Sigmoid colon (tissue), 4 donors: Measurements from ENCODE around the gene ATXN7L2.

Experiments used
- CTCF ChIP-seq, 4 experiments: fragments of 450-650 bp in 3 of 4; fragments of 200-600 bp in 1 of 4; IDR thresholded peaks; one replicate each; pipeline ENCODE4 v1.5.1; 2016 to 2019; ENCODE audit warnings: antibody characterized with exemption in 4 of 4, mild to moderate bottlenecking in 3 of 4, moderate library complexity in 2 of 4
- EP300 ChIP-seq, 4 donors: sonication (generic); formaldehyde crosslinking; IDR thresholded peaks; one replicate each; pipeline ENCODE4 v1.6.1; 2017; ENCODE audit warnings: antibody characterized with exemption in 4 of 4
- POLR2A ChIP-seq, 2 donors: fragments of 450-650 bp; IDR thresholded peaks; one replicate each; pipeline ENCODE4 v1.6.1; 2016; ENCODE audit warnings: antibody characterized with exemption in 2 of 2, mild to moderate bottlenecking in 2 of 2, moderate library complexity in 2 of 2
- POLR2AphosphoS5 ChIP-seq, 4 donors: sonication (generic); formaldehyde crosslinking; IDR thresholded peaks; one replicate each; pipeline ENCODE4 v1.6.1; 2017; ENCODE audit warnings: antibody characterized with exemption in 4 of 4

- no peak for TF ChIP-seq POLR2AphosphoS5 (IDR thresholded peaks at IDR 0.05)
- TF ChIP-seq CTCF (IDR thresholded peaks at IDR 0.05), result no peak
- TF ChIP-seq POLR2A (IDR thresholded peaks at IDR 0.05), result no peak
- no peak for TF ChIP-seq EP300 (IDR thresholded peaks at IDR 0.05)
Measured at GRCh38 chr1:109535481-109535880, 51.8 kb downstream of the ATXN7L2 start.
